Muscle layer of colon (tissue), 2 donors: Measurements from ENCODE around the gene MFAP3.
"Not testable (repeated sequence)": the region's sequence is repeated elsewhere in the genome, so short reads cannot be mapped to it uniquely, and the experiment has no call there.

Experiments
- H3K27ac ChIP-seq: one replicate; pipeline ENCODE4 v1.7.0; 2013; ENCODE audit warnings: low read depth, mild to moderate bottlenecking, low read length, moderate library complexity
- H3K27me3 ChIP-seq, 2 donors: one replicate each; pipeline ENCODE4 v1.7.0; 2013; ENCODE audit warnings: low read length in 2 of 2, mild to moderate bottlenecking in 2 of 2; ENCODE audit not compliant: insufficient read depth in 2 of 2, control insufficient read depth in 1 of 2
- H3K36me3 ChIP-seq: one replicate; pipeline ENCODE4 v1.7.0; 2013; ENCODE audit warnings: mild to moderate bottlenecking, low read length; ENCODE audit not compliant: insufficient read depth
- H3K4me1 ChIP-seq: one replicate; pipeline ENCODE4 v1.7.0; 2013; ENCODE audit warnings: mild to moderate bottlenecking, low read length; ENCODE audit not compliant: insufficient read depth
- H3K4me3 ChIP-seq, 2 donors: one replicate each; pipeline ENCODE4 v1.7.0; 2013; ENCODE audit warnings: low read length in 2 of 2, low read depth in 1 of 2, mild to moderate bottlenecking in 1 of 2, moderate library complexity in 1 of 2
- H3K9ac ChIP-seq: one replicate; pipeline ENCODE4 v1.7.0; 2013; ENCODE audit warnings: low read length
- H3K9me3 ChIP-seq: one replicate; pipeline ENCODE4 v1.7.0; 2013; ENCODE audit warnings: mild to moderate bottlenecking, low read length
- donor health status: abdominal sarcoma.
- donor health status: Adenocarcinoma of cecum.

The MFAP3 gene

DNA sequence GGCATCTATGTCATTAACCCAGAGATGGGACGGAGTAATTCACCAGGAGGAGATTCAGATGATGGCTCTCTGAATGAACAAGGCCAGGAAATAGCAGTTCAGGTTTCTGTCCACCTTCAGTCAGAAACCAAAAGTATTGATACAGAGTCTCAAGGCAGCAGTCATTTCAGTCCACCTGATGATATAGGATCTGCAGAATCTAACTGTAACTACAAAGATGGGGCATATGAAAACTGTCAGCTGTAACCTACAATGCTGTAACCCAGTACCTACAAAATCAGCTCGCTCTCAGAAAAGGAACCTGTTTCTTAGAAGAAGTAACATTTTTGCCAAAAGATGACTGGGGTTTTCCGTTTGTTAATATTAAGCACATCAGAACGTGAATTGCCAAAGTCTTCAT is 14.7 kb downstream of the MFAP3 start:
- Histone ChIP-seq H3K4me3 (no peak overlapping the region), H3K4me1 (peaks cover 14% of the 10 kb centered on the region), H3K9me3 (no peaks in the 10 kb centered on the region), H3K27ac (no peak overlapping the region), H3K27me3 (no peaks in the 10 kb centered on the region), H3K36me3 (peaks cover 28% of the 10 kb centered on the region), H3K9ac (no peak overlapping the region)

DNA sequence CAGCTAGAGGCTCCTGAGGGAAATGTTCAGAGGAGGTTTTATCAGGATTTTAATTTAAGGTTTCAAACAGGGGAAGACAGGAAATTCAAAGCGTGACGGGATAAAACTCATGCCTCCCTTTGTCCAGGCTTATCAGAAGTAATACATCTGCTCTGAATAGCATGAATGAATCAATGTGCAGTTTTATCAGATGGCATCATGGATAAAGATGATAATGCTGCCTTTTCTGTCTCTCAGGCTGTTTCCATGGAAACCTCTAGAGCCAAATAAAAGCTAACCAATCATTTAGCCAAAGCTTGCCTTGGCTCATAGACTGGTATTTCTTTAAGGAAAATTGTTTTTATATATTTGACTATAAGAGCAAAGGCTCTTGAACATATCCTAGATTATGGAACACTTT is 16.4 kb downstream of the MFAP3 start:
- peaks cover 28% of the 10 kb centered on the region for H3K36me3 ChIP-seq
- H3K4me1 ChIP-seq: no peaks in the 10 kb centered on the region
- no peak overlapping the region for H3K27ac ChIP-seq
- no peak overlapping the region for H3K9ac ChIP-seq
- no peak overlapping the region for H3K4me3 ChIP-seq
- no peaks in the 10 kb centered on the region for H3K9me3 ChIP-seq
- no peaks in the 10 kb centered on the region for H3K27me3 ChIP-seq

DNA sequence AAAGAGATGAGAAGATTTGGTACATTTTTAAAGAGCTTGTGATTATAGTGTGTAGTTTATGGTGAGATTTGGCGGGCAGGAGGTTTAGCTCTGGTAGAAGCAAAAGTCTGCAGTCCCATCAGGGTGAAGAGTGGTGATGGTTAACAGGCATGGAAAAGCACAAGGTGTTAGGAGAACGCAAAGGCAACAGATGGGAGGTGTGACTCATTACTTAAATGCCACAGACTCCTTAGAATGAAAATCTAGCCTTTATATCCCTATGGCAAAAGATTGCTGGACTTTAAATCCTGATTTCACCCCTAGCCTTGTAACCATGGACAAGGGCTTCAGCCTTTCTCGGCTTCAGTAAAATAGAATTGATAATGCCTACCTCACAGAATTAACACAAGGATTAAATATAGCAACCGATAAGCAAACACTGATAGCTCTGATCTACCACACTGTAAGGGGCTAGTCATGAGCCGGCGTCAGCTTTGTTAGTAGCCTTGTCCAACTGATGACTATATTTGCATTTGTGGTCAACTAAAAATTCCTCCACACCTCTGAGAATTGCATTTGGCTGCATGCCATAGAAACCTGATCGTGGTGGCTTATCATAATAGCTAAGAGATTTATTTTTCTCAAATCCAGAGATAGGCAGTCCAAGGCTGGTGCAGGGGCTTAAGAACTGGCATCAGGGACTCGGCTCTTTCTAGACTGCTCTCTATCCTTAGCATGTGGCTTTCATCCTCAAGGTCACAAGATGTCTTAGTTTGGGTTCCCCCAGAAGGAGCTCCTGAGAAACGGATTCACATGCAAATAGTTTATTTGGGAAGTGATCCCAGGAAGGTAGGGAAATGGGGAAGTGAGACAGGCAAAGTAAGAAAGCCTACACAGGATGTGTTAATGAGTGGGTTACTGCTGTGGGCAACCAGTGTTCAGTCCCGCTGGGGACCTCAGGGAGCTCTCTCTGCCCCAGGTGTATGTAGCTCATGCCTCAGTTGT is 19.6 kb downstream of the MFAP3 start:
- no peaks in the 10 kb centered on the region for H3K9me3 ChIP-seq
- H3K27me3 ChIP-seq: no peaks in the 10 kb centered on the region
- H3K36me3 ChIP-seq: peaks cover 12% of the 10 kb centered on the region
- H3K4me1 ChIP-seq: no peaks in the 10 kb centered on the region
- no peak overlapping the region for H3K9ac ChIP-seq
- no peak overlapping the region for H3K4me3 ChIP-seq
- H3K27ac ChIP-seq: no peak overlapping the region

DNA sequence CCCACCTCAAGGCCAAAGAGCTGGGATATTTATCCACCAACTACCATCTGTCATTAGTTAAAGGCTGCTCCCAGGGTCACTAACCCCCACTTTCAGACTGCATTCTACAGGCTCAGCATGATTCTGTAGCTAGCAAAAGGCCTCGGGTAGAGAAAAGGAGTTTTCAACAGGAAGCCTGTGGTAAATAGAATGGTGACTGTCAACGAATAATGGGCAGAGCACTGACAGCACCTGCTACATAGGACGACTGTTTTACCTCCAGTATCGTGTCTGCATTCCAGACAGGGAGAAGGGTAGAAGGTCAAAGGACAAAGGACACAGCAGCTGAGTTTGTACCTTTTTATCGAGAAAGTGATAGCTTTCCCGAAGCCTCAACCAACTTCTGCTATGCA is 20.3 kb downstream of the MFAP3 start:
- no peaks in the 10 kb centered on the region for H3K4me1 ChIP-seq
- no peaks in the 10 kb centered on the region for H3K27me3 ChIP-seq
- H3K27ac ChIP-seq: no peak overlapping the region
- H3K9me3 ChIP-seq: no peaks in the 10 kb centered on the region
- H3K36me3 ChIP-seq: peaks cover 7% of the 10 kb centered on the region
- H3K9ac ChIP-seq: no peak overlapping the region
- H3K4me3 ChIP-seq: no peak overlapping the region

DNA sequence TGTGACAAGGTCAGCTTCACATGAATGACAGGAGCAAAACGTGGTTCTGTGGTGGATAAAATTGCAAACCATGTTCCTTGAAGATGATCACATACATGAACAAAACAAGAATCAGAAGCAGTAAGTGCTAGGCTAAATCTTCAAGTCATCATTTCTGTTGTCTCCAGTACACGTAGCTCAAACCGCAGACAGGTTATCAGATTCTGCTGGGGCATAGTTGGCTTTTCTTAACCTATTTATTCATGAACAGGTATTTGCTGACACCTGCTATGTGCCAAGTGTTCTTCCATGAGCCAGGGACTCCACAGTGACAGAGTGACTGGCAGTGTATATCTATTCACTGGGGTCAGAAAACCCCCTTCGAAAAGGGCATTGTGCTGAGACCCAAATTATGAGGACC is 20.8 kb downstream of the MFAP3 start:
- Histone ChIP-seq H3K27ac (no peak overlapping the region), H3K9ac (no peak overlapping the region), H3K9me3 (no peaks in the 10 kb centered on the region), H3K27me3 (no peaks in the 10 kb centered on the region), H3K4me3 (no peak overlapping the region), H3K4me1 (no peaks in the 10 kb centered on the region), H3K36me3 (peaks cover 6% of the 10 kb centered on the region)

DNA sequence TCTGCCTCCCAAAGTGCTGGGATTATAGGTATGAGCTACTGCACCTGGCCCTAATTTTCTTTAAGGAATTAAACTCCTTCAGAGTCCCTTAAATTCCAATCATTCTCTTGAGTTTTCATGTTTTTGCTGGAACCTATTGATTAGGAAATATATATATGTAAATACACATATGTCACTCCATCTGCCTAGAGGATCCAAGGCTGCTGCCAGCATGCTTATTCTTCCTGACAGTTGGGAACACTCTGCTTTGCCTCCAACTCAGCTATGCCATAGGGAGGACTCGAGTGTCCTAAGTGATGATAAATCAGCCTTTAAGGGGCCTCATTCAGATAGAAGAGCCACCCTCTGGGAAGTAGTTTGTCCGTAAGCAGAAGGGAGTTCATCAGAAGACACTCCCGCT is 21.8 kb downstream of the MFAP3 start:
- Histone ChIP-seq H3K4me3 (no peak overlapping the region), H3K27ac (no peak overlapping the region), H3K9ac (no peak overlapping the region), H3K9me3 (no peaks in the 10 kb centered on the region), H3K27me3 (no peaks in the 10 kb centered on the region), H3K36me3 (no peaks in the 10 kb centered on the region), H3K4me1 (no peaks in the 10 kb centered on the region)

DNA sequence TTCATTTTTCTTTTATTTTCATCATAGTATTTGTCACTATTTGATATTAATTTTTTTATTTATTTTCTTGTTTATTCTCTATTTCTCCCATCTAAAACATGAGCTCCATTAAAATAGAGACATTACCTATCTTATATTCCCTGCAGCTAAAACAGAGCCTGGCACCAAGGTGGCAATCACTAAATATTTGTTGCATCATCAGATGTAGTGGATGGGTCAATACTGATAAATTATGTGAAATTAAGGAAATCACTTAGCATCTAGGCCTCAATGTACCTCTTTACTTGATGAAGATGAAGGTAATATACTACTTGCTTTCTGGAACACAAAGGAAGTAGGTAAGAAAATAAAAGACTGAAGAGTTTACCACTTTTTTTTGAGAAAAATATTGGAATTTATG is 24.6 kb downstream of the MFAP3 start:
- no peaks in the 10 kb centered on the region for H3K4me1 ChIP-seq
- H3K27ac ChIP-seq: no peak overlapping the region
- no peak overlapping the region for H3K4me3 ChIP-seq
- H3K9me3 ChIP-seq: no peaks in the 10 kb centered on the region
- H3K9ac ChIP-seq: no peak overlapping the region
- H3K36me3 ChIP-seq: no peaks in the 10 kb centered on the region
- no peaks in the 10 kb centered on the region for H3K27me3 ChIP-seq

DNA sequence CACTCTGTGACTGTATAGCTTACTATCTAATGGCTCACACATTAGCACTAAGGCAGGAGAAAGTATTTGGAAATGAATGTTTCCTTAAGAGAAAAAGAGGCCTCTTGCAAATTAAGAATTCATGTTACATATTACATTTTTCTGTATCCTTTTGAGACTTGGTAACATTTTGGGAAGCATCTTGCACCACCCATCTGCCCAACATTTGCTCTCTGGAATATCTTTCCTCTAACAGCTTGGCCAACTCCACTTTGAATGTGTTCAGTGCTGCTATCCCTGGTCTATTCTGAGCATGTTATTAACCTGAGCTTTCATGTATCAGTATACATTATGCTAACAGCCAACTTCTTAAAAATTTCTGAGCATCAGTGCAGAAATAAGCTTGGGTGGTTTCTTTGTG is 27.2 kb downstream of the MFAP3 start:
- no peak overlapping the region for H3K4me3 ChIP-seq
- no peak overlapping the region for H3K27ac ChIP-seq
- H3K27me3 ChIP-seq: no peaks in the 10 kb centered on the region
- H3K36me3 ChIP-seq: no peaks in the 10 kb centered on the region
- H3K9ac ChIP-seq: no peak overlapping the region
- no peaks in the 10 kb centered on the region for H3K4me1 ChIP-seq
- no peaks in the 10 kb centered on the region for H3K9me3 ChIP-seq

DNA sequence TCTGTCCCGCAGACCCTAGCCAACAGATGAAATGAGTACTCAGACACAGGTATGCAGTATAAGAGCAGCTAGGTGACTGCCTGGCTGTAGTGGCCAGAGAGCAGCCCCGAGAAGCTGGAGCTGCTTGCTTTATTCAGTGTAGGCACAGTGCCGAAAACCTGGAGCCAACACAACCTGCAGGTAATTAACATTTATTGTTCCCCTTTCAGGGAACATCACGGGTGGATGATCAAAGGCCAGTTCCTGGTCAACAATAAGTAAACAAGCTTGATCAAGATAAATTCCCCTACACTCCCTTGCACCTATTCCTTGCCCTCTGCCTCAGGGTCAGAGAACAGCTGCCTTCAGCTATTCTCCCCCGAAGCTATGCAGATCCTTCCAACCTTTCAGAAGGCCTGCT is 31.1 kb downstream of the MFAP3 start:
- H3K4me3 ChIP-seq, H3K9ac ChIP-seq, H3K27ac ChIP-seq, H3K4me1 ChIP-seq, H3K27me3 ChIP-seq, H3K9me3 ChIP-seq, H3K36me3 ChIP-seq: not testable (repeated sequence)

DNA sequence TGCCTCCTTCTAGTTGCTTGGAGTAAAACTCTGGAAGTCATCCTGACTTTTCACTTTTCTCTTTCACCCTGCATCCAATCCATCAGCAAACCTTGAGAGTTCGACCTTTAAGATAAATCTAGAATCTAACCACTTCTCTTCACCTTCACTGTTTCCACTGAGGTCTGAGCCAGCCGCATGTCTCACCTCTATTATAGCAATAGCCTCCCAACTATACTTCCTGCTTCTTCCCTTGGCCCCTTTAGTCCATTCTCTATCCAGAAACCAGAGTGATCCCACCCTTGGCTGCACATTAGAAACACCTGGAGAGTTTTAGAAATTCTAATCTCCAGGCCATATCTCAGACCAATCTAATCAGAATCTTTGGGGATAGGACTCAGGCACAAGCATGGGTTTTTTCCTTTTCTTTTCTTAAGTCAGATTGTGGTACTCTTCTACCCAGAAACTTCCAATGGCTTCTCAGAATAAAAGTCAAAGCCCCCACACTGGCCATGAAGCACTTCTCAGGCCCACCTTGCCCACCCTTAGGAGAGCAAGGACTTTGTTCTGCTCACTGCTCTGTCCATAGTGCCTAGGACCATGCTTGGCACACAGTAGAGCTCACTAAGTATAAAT is 33.1 kb downstream of the MFAP3 start:
- Histone ChIP-seq H3K9ac (no peak overlapping the region), H3K36me3 (no peaks in the 10 kb centered on the region), H3K4me1 (no peaks in the 10 kb centered on the region), H3K27me3 (no peaks in the 10 kb centered on the region), H3K9me3 (no peaks in the 10 kb centered on the region), H3K27ac (no peak overlapping the region), H3K4me3 (no peak overlapping the region)

DNA sequence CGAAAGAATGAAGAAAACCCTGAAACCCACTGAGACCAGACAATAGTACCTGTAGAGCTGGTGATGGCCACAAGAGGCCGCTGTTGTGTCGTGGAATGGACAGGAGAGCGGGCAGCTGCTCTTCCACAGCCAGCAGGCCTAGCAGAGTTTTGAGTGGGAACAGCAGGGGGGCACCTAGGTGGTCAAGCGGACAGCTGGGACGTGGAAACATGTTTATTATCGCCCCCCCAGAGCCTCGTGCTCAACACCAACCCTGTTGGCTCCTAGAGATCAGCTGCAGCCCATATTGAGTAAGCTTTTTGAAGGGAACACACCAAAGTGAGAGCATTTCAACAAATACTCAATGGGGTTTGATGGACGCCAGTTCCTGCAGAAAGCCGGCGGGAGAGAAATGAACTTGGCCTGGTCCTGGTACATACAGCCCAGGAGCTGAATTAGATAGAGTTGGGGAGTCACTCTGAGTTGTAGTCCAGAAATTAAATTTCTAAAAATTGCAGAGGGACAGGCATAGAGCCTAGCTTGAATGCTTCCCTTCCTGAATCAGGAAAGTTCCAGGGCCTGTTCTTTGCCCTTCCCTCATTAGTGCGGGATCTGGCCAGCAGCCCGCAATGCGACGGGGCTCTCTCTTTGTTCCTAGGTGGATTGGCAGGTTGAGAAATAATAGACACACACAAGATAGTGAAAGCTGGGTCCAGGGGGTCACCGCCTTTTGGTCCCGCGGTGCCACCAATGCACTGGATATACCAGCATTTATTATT is 33.8 kb downstream of the MFAP3 start:
- peaks cover under 1% of the 10 kb centered on the region for H3K4me1 ChIP-seq

More for the DNA sequence above, 33.8 kb downstream of the MFAP3 start:
- H3K27me3 ChIP-seq: no peaks in the 10 kb centered on the region
- H3K36me3 ChIP-seq: no peaks in the 10 kb centered on the region
- H3K9ac ChIP-seq: no peak overlapping the region
- no peak overlapping the region for H3K27ac ChIP-seq
- H3K9me3 ChIP-seq: no peaks in the 10 kb centered on the region
- no peak overlapping the region for H3K4me3 ChIP-seq
